G401 (cell line): ENCODE measurements around the gene DNAAF5. TPM values are rescaled to one million over a fixed set of nuclear protein-coding genes. Genes with fewer than 3 reads are reported as not detected.

Experiments used
- DNase-seq: peaks from one replicate; pipeline ENCODE4 v3.0.0-alpha.2; 2015; ENCODE audit warnings: low spot score
- in situ Hi-C: cut with HindIII; loops from 2 replicates; pipeline ENCODE4 v1.10.0; 2016; ENCODE audit warnings: low sequenced_read_pairs, mixed read lengths
- total RNA-seq: library from RNA; depleted of rRNA; stranded (reverse); fragments of >200 nt; shearing (Covaris generic); gene quantifications from 2 replicates; pipeline ENCODE4 v1.2.3, GENCODE V29; 2014; rRNA removed

DNAAF5 gene
- 54.0 and 63.5 TPM in 2 replicates for total RNA-seq

DNA sequence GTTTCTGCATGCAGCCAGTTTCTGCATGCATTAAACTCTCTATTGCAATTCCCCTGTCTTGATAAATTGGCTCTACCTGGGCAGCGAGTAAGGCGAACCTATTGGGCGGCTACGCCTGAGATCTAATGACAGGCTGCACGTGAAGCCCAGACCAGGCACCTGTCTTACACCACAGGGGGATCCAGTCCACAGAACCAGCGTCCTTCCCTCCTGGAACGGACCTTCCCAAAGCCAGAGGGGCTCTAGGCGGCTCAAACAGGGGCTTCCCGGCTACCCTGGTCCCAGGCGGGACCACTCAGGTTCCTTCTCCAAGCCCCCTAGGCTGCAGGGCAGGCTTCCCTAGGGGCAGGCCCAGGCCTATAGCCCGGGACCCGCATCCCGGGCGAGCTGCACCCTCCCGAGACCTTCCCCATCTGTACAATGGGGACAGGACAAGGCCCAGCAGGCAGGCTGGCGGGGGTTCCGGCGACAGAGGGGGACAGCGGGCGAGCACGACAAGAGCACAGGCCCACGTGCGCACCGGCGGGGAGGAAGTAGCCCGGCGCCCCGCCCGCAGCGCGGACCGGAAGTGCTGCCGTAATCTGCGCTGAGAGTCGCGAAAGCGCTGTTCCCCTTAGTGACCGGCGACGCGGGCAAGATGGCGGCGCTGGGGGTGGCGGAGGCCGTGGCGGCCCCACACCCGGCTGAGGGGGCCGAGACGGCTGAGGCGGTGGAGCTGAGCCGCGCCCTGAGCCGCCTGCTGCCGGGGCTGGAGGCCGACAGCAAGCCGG is at the start of gene DNAAF5:
Gene DNAAF5, plus strand, starts transcription at position 616 of the 770 bp plus-strand sequence. Its CDS starts 22 bp downstream, at position 638.
- in situ Hi-C loops = no loop called here
- peak; percentile 83 for DNase-seq

DNA sequence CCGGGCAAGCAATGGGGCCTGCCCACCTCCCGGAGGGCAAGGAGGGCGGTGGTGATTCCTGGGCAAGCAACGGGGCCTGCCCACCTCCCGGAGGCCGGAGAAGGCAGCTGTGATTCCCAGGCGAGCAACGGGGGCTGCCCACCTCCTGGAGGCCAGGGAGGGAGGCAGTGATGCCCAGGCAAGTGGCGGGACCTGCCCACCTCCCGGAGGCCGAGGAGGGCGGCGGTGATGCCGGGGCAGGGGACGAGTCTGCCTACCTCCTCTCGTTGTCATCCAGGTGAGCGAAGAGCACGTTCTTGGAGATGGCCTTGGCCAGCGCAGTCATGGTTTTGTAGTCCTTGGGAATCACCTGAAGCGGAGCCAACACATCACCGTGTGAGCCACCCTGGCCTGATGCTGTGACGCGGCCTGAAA is 49.5 kb upstream of the DNAAF5 start:
- DNase-seq = no peak
- in situ Hi-C loops = no loop called here

DNA sequence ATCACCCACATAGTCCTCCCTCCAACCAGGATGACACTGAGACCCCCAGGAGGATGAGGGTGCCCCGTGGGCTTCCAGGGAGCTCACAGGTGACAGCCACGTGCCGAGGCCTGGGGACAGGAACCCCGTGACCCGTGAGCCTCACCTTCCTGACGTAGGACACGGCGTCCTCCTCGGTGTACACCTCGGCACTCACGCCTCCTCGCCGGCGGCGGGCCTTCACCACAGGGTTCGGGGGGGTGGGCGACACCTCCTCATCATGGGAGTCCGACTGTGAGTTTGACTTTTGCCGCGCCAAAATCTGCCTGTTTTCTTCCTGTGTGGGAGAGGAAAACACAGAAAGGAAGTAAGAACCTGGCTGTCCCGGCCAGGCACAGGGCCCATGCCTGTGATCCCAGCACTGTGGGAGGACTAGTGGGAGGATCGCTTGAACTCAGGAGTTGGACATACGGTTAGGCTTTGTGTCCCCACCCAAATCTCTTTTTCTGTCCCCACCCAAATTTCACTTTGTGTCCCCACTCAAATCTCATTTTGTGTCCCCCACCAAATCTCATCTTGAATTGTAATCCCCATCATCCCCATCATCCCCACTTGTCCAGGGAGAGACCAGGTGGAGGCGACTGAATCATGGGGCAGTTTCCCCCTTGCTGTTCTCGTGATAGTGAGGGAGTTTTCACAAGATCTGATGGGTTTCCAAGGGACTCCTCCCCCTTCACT is 45.9 kb upstream of the DNAAF5 start:
- in situ Hi-C loops = no loop called here
- no peak for DNase-seq

DNA sequence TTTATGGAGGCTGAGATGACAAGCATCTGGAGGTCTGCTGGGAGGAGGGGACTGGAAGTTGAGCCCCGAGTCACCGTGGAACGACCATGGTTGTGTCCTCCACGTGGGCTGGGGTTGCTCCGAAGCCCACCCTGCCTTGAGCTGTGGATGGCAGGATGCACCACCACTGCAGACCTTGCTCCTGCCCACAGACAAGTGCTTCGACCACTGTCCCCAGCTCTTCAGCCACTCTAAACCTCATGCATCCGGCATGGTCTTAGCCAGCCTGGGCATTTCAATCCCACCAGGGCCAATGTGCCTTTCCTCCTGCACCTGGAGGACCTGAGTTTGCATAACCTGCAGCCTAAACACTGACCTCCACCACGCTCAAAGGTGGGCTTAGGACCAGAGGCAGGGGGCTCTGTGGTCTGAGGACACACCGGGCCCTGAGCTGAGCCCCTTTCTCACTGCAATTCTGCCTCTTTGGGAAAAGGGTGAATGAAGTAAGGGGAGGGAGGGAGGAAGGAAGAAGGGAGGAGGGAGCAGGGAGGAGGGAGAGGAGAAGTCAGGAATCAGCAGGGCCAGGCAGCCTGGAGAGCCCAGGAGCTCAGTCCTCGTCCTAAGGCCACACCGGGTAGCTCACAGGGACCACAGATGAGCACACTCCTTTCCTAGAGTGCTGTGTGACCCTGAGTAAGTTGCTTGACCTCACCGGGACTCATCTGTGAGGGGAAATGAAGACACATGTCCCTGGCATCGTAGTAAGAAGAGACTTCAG is 44.8 kb upstream of the DNAAF5 start:
- in situ Hi-C loops = no loop called here
- no peak for DNase-seq

DNA sequence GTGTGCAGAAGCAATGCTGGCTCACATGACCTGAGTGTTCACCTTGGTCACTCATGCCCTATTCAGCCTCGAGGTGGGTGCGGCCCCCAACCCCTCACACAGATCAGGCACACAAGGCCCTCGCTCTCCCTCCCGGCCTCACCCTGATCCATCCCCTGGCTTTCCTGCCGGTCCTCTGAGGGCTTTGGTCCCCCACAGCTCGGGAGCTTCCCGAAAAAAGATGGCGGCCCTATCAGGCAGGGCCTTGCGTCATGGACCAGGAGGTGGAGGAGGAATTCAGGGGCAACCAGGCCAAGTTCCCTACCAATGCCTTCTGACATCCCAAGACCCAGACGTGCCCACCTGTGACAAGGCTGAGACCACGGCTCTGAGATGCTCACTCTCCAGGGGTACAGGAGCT is 43.7 kb upstream of the DNAAF5 start:
- DNase-seq = no peak
- in situ Hi-C loops = no loop called here

DNA sequence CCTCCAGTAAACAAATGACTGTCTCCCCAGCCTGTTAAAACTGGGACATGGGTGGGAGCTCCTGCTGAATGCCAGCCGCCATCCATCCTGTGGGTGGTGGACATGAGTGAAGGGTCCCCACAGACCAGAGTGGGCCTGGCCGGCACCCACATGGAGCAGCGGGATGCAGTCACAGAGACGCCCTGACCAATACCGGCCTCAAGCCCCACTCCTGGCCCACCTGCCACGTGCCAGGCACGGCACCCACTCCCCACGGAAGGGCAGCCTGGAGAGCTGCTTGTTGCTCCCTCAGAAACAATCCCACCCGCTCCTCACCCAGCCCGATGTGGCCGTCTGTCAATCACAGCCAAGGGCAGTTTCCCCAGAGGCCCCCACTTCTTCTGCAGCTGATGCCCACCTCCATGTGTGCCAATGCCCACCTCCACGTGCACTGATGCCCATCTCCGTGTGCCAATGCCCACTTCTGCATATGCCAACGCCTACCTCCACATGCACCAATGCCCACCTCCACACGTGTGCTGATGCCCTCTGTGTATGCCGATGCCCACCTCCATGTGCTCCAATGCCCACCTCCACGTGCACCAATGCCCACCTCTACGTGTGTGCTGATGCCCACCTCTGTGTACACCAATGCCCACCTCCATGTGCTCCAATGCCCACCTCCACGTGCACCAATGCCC is 42.8 kb upstream of the DNAAF5 start:
- in situ Hi-C loops = no loop called here
- no peak for DNase-seq

DNA sequence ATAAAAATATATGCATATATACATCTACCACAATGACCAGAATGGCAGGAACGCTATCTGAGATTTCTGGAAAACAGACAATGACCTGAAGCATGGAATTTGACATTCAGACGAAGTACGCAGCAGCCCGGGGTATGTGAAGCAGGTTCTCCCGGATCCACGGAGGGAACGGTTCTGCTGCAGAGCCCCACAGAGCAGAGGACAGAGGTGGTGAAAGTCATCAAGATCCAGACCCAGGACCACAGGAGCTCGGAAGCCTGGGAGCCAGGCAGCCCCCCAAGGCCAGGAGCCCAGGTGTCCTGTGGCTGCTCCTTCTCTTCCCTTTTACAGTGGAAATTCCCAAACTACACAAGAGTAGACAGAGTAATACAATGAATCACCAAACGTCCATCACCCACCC is 42.1 kb upstream of the DNAAF5 start:
- in situ Hi-C loops = no loop called here
- no peak for DNase-seq

DNA sequence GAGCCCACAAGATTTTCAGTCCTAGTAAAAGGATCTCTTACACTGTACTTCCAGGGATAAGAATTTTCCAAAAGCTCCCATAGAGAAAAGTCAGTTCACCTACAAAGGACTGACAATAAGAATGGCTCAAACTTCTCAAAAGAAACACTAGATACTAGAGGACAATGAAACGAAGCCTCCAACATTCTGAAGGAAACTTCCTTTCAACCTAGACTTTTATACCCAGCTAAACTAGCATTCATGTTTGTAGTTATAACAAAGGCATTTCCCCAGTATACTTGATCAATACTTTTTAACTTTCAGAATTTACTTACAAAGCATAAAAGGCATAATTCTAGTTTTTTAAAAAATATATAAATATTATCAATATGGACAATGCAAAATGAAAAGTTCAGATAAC is 41.0 kb upstream of the DNAAF5 start:
- no peak for DNase-seq
- in situ Hi-C loops = no loop called here

DNA sequence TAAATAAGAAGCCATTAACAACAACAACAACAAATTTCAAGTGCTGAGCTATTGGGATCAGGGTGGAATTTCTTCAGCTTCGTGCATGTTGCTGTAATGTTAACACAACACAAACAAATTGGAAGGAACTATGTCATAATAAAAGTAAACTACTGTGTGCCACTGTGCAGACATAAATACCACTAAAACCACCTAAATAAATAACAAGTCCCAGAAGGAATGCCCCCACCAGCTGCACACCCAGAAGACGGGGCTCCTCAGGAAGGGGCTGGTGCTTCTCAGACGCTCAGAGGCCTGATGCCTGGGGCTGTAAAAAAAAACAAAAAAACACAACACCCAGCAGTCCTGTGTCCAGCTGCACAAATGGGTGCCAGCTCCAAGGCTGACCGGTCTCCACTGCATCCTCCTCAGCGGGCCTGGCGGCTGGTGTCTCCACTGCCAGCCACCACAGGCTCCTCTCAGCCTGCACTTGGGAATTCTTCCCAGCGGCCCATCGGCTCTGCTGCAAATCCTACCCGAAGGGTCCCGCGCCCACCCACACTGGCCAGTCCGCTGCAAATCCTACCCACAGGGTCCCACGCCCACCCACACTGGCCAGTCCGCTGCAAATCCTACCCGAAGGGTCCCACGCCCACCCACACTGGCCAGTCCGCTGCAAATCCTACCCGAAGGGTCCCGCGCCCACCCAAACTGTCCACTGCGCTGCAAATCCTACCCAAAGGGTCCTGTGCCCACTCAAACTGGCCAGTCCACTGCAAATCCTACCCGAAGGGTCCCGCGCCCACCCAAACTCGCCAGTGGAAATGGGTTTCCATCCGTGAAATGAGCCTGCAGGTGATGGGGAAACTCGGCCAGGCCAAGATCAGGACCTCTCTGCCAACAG is 35.8 kb upstream of the DNAAF5 start:
- in situ Hi-C loops = no loop called here
- DNase-seq = no peak

DNA sequence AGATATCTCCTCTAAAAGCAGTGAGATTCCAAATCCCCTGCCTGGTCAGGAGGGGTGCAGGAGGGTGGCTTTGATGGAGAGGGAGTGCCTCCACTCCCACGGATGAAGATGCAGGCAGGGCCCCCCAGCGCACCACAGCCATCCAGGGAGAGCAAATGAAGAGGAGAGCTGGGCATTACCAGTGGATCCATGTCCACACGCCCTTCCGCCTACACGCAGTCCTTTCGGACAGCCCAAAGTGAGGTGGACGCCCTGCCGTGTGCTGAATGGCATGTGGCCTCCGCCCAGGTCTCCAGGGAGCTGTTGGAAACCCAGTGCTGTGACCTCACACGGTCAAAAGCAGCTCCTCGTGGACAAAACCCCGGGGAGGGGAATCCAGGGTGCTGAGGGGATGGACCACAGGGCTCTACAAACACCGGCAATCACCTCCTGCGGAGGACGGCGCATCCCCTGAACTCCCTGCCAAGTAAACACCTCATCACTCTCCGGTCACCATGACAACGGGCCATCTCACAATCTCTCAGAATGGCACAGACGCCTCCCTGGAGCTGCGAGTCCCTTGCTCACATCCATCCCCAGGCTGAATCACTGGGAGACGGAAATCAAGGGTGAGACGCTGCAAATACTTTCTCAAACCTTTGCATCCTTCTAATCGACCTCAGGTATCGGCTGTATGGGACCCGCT is 35.0 kb upstream of the DNAAF5 start:
- DNase-seq = no peak
- in situ Hi-C loops = no loop called here

DNA sequence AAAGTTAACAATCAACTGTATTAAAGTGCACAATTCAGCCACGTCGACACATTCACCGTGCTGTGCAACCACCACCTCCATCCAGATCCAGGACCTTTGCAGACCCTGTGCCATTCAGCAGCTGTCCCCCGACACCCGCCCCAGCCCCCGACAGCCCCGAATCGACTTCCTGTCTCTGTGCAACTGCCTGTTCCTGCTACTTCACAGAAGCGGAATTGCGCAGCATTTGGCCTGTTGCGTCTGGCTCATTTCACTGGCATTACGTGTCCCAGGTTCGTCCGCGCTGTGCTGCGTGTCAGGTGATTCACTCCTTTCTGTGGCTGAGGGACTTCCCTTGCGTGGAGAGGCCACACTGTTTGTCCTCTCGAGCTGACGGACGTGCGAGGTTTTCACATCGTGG is 33.2 kb upstream of the DNAAF5 start:
- in situ Hi-C loops = no loop called here
- no peak for DNase-seq

DNA sequence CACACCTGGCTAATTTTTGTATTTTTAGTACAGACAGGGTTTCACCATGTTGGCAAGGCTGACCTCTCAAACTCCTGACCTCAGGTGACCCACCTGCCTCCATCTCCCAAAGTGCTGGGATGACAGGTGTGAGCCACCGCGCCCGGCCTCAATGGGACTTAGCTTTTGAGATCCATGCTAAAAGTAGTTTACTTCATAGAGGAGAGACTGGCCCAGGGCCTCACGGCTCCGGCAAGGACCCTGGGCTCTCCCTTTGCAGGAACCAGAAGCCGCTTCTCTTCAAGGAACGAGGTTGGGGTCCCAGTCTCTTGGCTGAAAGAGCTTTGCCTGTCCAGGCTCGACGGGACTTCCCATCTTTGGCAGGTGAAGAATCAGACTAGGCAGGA is 30.1 kb upstream of the DNAAF5 start:
- in situ Hi-C loops = no loop called here
- DNase-seq = no peak

DNA sequence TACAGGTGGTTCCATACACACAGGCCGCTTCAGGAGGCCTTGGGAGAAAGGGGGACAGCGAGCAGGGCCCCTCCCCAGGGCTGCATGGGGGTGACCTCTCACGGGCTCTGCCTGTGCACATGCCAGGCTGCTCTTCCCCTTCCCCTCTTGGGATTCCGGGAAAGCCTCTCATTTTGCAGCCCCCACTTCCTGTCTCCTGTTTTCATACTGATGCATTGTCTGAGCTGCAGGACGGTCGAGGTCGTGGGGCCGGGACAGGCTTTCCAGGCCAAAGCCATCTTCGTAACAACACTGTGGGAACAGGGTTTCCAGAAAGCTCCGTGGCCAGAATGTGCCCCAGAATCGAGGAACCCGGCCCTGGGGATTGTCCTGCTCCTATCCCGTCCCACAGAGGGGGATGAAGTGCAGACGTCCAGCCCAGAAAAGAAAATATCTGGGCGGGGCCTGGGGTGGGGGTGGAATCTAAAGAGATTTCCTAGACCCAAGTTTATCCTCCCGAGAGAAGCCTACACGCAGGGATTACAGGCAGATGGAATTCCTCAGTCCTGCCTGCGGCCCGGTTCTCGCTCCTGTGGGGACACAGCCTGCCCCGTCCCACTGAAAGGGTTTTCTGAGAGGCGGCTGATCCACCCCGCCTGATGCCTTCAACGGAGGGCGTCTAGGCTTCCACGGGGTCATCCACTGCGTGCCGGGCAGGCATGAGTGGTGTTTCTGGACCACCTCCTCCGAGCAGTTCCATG is 29.5 kb upstream of the DNAAF5 start:
- no peak for DNase-seq
- in situ Hi-C loops = no loop called here

DNA sequence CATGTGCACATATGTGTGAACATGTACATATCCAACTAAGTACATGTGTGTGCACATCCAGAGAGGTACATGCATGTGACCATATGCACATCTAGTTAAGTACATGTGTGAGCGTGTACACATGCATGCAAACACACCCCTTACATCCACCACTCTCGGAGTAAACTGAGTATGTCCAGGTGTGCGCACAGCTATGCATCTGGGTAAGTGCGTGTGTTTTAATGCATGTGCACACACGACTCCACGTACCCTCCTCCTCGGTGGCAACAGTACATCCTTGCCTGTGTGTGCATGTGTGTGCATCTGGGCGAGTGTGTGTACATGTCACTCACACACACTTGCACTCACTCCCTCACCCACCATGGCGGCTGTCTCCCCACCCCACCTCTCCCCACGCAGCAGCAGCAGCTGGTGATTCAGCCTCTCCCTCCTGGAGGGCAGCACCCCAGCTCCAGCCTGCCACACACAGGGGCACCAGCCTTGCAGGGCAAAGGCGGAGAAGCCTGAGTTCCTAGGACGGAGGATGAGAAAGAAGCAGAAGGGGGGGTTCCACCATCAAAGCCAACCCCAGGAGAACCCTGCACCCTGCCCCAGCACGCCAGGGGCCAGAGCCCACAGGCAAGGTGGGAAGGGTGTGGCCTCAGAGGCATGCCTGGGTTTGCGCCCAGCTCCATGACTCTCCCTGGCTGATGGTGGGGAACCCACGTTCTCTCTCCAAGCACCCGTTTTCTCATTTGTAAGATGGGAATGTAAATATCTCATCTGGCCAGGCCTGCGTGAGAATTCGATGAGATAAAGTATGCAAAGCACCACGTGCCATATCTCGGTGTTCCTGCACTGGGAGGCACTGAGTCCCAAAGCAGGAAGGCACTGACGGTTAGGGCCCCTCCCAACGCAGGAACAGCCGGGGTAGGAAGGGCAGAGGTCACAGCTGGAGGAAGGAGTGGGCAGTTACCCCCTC is 27.7 kb upstream of the DNAAF5 start:
- in situ Hi-C loops = no loop called here
- no peak for DNase-seq

DNA sequence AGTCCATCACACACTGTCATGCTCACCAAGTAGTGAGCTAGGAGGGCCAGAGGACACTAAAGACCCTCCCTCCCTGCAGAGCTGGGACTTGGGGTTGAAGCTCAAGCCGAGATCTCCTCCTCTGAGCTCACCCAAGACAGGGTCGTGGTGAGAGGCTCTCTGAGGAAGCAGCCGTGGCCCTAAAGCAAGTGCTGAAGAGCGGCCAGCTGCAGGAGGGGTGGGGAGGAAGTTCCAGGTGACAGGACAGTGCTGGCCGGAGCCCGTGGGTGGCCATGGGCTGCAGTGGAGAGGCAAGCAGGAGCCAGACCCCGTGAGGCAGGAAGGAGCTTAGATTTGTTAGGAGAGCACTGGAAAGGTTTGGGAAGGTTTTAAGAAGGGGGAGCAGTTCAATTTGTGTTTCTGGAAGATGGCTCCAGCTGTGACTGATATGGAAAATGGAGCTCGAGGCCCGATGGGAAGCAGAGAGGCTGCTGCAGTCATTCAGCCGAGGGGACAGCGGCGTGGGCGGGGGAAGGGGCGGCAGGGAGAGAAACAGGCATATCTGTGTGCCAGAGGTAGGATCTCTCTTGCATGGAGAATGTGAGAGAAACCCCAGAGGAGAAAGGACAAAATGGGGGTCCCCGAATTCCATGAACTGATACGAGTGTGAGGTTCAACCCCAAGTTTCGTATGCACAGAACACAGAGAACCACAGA is 26.9 kb upstream of the DNAAF5 start:
- in situ Hi-C loops = no loop called here
- DNase-seq = no peak
